ENCODE data around the gene PLD3. TPM values are rescaled to one million over a fixed set of nuclear protein-coding genes. Genes with fewer than 3 reads are reported as not detected.

Gene PLD3
- polyA plus RNA-seq, 1 experiment: 395 TPM

GRCh38 chr19:40379446-40380198 lies 31.1 kb downstream of the PLD3 start:
- Histone ChIP-seq H3K9me3 (ENCODE audit: control insufficient read depth, insufficient read depth, low read length) (no peaks in the 10 kb centered on the region; the same call in 1 of the 2 replicates), H3K27me3 (ENCODE audit: control insufficient read depth, insufficient read depth, low read length) (no peaks in the 10 kb centered on the region), H3K27ac (ENCODE audit: low read depth, low read length) (no peak overlapping the region), H3K4me3 (ENCODE audit: low read depth, low read length) (no peak overlapping the region)
- no peak for TF ChIP-seq CTCF (IDR thresholded peaks at IDR 0.05; ENCODE audit: low read depth, low read length)
- DNase-seq (ENCODE audit: low read depth, low spot score): no peak
- CTCF ChIA-PET: interaction anchor here (0.8 kb wide), 1 partner anchor 75 kb away, joined by 4 read pairs; no protein-coding TSS in a partner anchor
- POLR2A ChIA-PET: interaction anchor here (0.6 kb wide), 1 partner anchor 14 kb away, joined by 3 read pairs; no protein-coding TSS in a partner anchor

- POLR2A ChIA-PET: interaction anchor here (0.9 kb wide), 1 partner anchor 15 kb away, joined by 3 read pairs; no protein-coding TSS in a partner anchor
These were observed 31.9 kb downstream of the PLD3 start for GRCh38 chr19:40380199-40381037.

GRCh38 chr19:40381321-40381720 lies 32.8 kb downstream of the PLD3 start:
- H3K4me3 ChIP-seq (ENCODE audit: low read depth, low read length): no peak overlapping the region
- ChIA-PET CTCF (no interaction called here), POLR2A (interaction anchor here (0.9 kb wide), 1 partner anchor 16 kb away, joined by 3 read pairs; no protein-coding TSS in a partner anchor)
- TF ChIP-seq CTCF (IDR thresholded peaks at IDR 0.05; ENCODE audit: low read depth, low read length): peak; percentile 24; the same call in 1 of the 2 replicates
- no peak overlapping the region for H3K27ac ChIP-seq (ENCODE audit: low read depth, low read length)
- no peak for DNase-seq (ENCODE audit: low read depth, low spot score)
- no peaks in the 10 kb centered on the region; the same call in 1 of the 2 replicates for H3K9me3 ChIP-seq (ENCODE audit: control insufficient read depth, insufficient read depth, low read length)
- H3K27me3 ChIP-seq (ENCODE audit: control insufficient read depth, insufficient read depth, low read length): no peaks in the 10 kb centered on the region

More at GRCh38 chr19:40380199-40381037, 31.9 kb downstream of the PLD3 start:
- no peak for TF ChIP-seq CTCF (IDR thresholded peaks at IDR 0.05; ENCODE audit: low read depth, low read length)
- Histone ChIP-seq H3K27ac (ENCODE audit: low read depth, low read length) (no peak overlapping the region), H3K27me3 (ENCODE audit: control insufficient read depth, insufficient read depth, low read length) (no peaks in the 10 kb centered on the region), H3K9me3 (ENCODE audit: control insufficient read depth, insufficient read depth, low read length) (no peaks in the 10 kb centered on the region; the same call in 1 of the 2 replicates), H3K4me3 (ENCODE audit: low read depth, low read length) (no peak overlapping the region)
- no peak for DNase-seq (ENCODE audit: low read depth, low spot score)
- CTCF ChIA-PET: no interaction called here

- Histone ChIP-seq H3K4me3 (ENCODE audit: low read depth, low read length) (no peak overlapping the region), H3K9me3 (ENCODE audit: control insufficient read depth, insufficient read depth, low read length) (no peaks in the 10 kb centered on the region; the same call in 1 of the 2 replicates), H3K27ac (ENCODE audit: low read depth, low read length) (no peak overlapping the region), H3K27me3 (ENCODE audit: control insufficient read depth, insufficient read depth, low read length) (no peaks in the 10 kb centered on the region)
- no peak for TF ChIP-seq CTCF (IDR thresholded peaks at IDR 0.05; ENCODE audit: low read depth, low read length)
- CTCF ChIA-PET: no interaction called here
- POLR2A ChIA-PET: interaction anchor here (0.9 kb wide), 1 partner anchor 13 kb away, joined by 4 read pairs; no protein-coding TSS in a partner anchor
- no peak for DNase-seq (ENCODE audit: low read depth, low spot score)
These were observed 35.3 kb downstream of the PLD3 start for GRCh38 chr19:40383668-40384248.
